NCI-H2196 treated with DMSO at 0.1 percent for 48 hours (cell line): ENCODE measurements around the gene MNT.
"Not testable (repeated sequence)": the region's sequence is repeated elsewhere in the genome, so short reads cannot be mapped to it uniquely, and the experiment has no call there.

Experiments used
- DNase-seq: peaks from one replicate; lab custom pipeline; 2025; ENCODE audit not compliant: unreplicated experiment; lab: John Stamatoyannopoulos, UW

The MNT gene

GRCh38 chr17:2400877-2401425, at the start of gene MNT:
Gene MNT (minus strand): TSS chr17:2401060. CDS start chr17:2400712, 348 bp downstream.
- DNase-seq, result peak; percentile 58

GRCh38 chr17:2450016-2450650, 49.3 kb upstream of the MNT start:
- no peak for DNase-seq

- DNase-seq, result no peak
Measured at GRCh38 chr17:2449486-2449885, 48.6 kb upstream of the MNT start.

- not testable (repeated sequence) for DNase-seq
Measured at GRCh38 chr17:2447479-2447878, 46.6 kb upstream of the MNT start.

- DNase-seq, result no peak
Measured at GRCh38 chr17:2445638-2446037, 44.8 kb upstream of the MNT start.

GRCh38 chr17:2444382-2444781, 43.5 kb upstream of the MNT start:
- DNase-seq, result no peak

- no peak for DNase-seq
Measured at GRCh38 chr17:2442166-2442565, 41.3 kb upstream of the MNT start.

- no peak for DNase-seq
Measured at GRCh38 chr17:2440930-2441329, 40.1 kb upstream of the MNT start.

- DNase-seq, result not testable (repeated sequence)
Measured at GRCh38 chr17:2439997-2440396, 39.1 kb upstream of the MNT start.

GRCh38 chr17:2438823-2439222, 38.0 kb upstream of the MNT start:
- no peak for DNase-seq

- DNase-seq, result peak; percentile 45
Measured at GRCh38 chr17:2436316-2436905, 35.6 kb upstream of the MNT start.

GRCh38 chr17:2435862-2436261, 35.0 kb upstream of the MNT start:
- peak; percentile 27 for DNase-seq

- no peak for DNase-seq
Measured at GRCh38 chr17:2435181-2435741, 34.4 kb upstream of the MNT start.

- no peak for DNase-seq
Measured at GRCh38 chr17:2433696-2434095, 32.8 kb upstream of the MNT start.

- DNase-seq, result no peak
Measured at GRCh38 chr17:2427910-2428309, 27.1 kb upstream of the MNT start.

GRCh38 chr17:2427215-2427614, 26.4 kb upstream of the MNT start:
- DNase-seq, result no peak

- DNase-seq, result no peak
Measured at GRCh38 chr17:2423271-2423670, 22.4 kb upstream of the MNT start.

- DNase-seq, result no peak
Measured at GRCh38 chr17:2421315-2422147, 20.7 kb upstream of the MNT start.

- DNase-seq, result no peak
Measured at GRCh38 chr17:2420176-2420575, 19.3 kb upstream of the MNT start.

- DNase-seq, result no peak
Measured at GRCh38 chr17:2419486-2419885, 18.6 kb upstream of the MNT start.

- no peak for DNase-seq
Measured at GRCh38 chr17:2418572-2418971, 17.7 kb upstream of the MNT start.
